ENCODE results near the gene YKT6. TPM values are rescaled to one million over a fixed set of nuclear protein-coding genes. Genes with fewer than 3 reads are reported as not detected.

YKT6 gene
- total RNA-seq, 2 donors from 2014 or later, result 56.7 to 71.8 TPM

- intact Hi-C loops (cut with DNase I), result no loop called here
- no peak for DNase-seq (ENCODE audit: low spot score)
These were observed 62.7 kb downstream of the YKT6 start for GRCh38 chr7:44263326-44264082.

Other genes starting within 250 kb of the YKT6 start
- gene SPDYE1, start 203.1 kb upstream of the YKT6 start, total RNA-seq, result not detected
- gene DBNL, start 156.3 kb upstream of the YKT6 start, total RNA-seq, result 10 to 100 TPM; 82.8 to 91.0 TPM
- gene PGAM2, start 135.4 kb upstream of the YKT6 start, total RNA-seq, result 1 to 10 TPM; 1.6 to 2.1 TPM
- gene POLM, start 118.4 kb upstream of the YKT6 start, total RNA-seq, result 10 to 100 TPM in 1 of 2 donors, 1 to 10 TPM in 1; 9.4 to 16.9 TPM
- gene AEBP1, start 96.6 kb upstream of the YKT6 start, total RNA-seq, result 100 to 1,000 TPM; 783 to 919 TPM
- gene POLD2, start 77.4 kb upstream of the YKT6 start, total RNA-seq, result 10 to 100 TPM; 39.9 to 60.0 TPM
- 1 to 10 TPM in 1 of 2 donors, not detected in 1; 1.4 TPM for gene MYL7, start 59.6 kb upstream of the YKT6 start, total RNA-seq
- under 1 TPM; 0.51 to 0.81 TPM for gene GCK, start 11.5 kb upstream of the YKT6 start, total RNA-seq
- gene CAMK2B, start 124.6 kb downstream of the YKT6 start, total RNA-seq, result 1 to 10 TPM; 1.2 to 3.5 TPM